RWPE2 (cell line): ENCODE measurements around the gene VPS9D1.
"Not testable (repeated sequence)": the region's sequence is repeated elsewhere in the genome, so short reads cannot be mapped to it uniquely, and the experiment has no call there.

Experiments used
- ATAC-seq: fragments of 200-7000 bp; cut with Tn5 transposase; 3 replicates; pipeline ENCODE4 v1.9.1; 2021; ENCODE audit warnings: low read depth
- DNase-seq: peaks from one replicate; pipeline ENCODE4 v3.0.0-alpha.2; 2020; ENCODE audit warnings: low spot score
- H3K27ac ChIP-seq: fragments of 450-650 bp; 2 replicates; pipeline ENCODE4 v1.5.1; 2017; ENCODE audit warnings: mild to moderate bottlenecking; ENCODE audit not compliant: poor library complexity, severe bottlenecking
- H3K27me3 ChIP-seq: fragments of 250-450 bp; sonication (Bioruptor Pico); 2 replicates; pipeline ENCODE4 v1.5.1; 2021; ENCODE audit warnings: mild to moderate bottlenecking, moderate library complexity; ENCODE audit not compliant: insufficient read depth, poor library complexity, severe bottlenecking
- H3K36me3 ChIP-seq: fragments of 250-450 bp; sonication (Bioruptor Pico); 2 replicates; pipeline ENCODE4 v1.5.1; 2020; ENCODE audit warnings: low read depth, mild to moderate bottlenecking, moderate library complexity
- H3K4me1 ChIP-seq: fragments of 250-450 bp; sonication (Bioruptor Pico); 2 replicates; pipeline ENCODE4 v1.5.1; 2021; ENCODE audit warnings: mild to moderate bottlenecking, moderate library complexity; ENCODE audit not compliant: insufficient read depth, poor library complexity, severe bottlenecking
- H3K4me3 ChIP-seq: fragments of 250-450 bp; sonication (Bioruptor Pico); 2 replicates; pipeline ENCODE4 v1.5.1; 2021; ENCODE audit warnings: mild to moderate bottlenecking, moderate library complexity; ENCODE audit not compliant: severe bottlenecking
- H3K9me3 ChIP-seq: fragments of 250-450 bp; sonication (Bioruptor Pico); 2 replicates; pipeline ENCODE4 v1.5.1; 2021; ENCODE audit warnings: mild to moderate bottlenecking, moderate library complexity; ENCODE audit not compliant: severe bottlenecking
- TF ChIP-seq, protein P1 (sequence below): fragments of 450-650 bp; IDR thresholded peaks from one replicate; pipeline ENCODE4 v1.5.1; 2017; ENCODE audit warnings: mild to moderate bottlenecking, moderate library complexity; ENCODE audit not compliant: poor library complexity, severe bottlenecking

VPS9D1 gene

DNA sequence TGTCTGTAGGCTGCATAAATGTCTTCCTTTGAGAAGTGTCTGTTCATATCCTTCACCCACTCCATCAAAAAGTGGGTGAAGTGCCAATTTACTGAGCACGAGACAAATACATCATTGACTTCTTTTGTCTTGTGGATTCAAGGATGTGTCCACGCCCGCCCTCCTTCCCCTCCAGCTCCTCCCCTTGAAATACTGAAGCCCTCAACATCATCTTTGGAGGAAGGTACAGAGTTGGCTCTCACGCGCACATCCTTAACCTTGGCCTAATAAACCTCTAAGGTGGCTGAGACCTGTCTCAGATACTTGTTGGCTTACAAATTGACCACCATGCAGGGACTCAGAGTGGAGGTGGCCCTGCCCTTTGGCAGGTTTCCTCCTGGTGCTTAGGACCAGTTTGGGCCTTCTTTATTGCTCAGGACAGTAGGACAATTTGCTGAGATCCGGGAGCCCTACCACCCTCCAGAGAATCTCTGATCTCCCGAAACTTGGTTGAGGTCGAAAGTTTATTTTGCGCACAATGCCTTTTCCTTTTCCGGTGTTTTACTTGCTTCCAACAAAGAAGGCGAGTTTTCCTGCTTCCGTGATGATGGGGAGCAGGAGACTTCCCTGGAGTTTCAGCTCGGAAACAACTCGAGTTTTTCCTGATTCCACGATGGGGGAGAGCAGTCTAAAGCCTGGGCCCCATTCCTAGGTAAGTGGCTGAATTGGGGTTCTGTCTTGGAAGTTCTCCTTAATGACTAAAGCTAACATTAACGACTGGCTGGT lies 48.3 kb downstream of the VPS9D1 start:
- Histone ChIP-seq H3K27ac (no peak overlapping the region), H3K27me3 (no peaks in the 10 kb centered on the region), H3K36me3 (no peaks in the 10 kb centered on the region), H3K4me3 (no peak overlapping the region), H3K9me3 (peaks cover 6% of the 10 kb centered on the region), H3K4me1 (peaks cover 4% of the 10 kb centered on the region)
- TF ChIP-seq, protein P1, sequence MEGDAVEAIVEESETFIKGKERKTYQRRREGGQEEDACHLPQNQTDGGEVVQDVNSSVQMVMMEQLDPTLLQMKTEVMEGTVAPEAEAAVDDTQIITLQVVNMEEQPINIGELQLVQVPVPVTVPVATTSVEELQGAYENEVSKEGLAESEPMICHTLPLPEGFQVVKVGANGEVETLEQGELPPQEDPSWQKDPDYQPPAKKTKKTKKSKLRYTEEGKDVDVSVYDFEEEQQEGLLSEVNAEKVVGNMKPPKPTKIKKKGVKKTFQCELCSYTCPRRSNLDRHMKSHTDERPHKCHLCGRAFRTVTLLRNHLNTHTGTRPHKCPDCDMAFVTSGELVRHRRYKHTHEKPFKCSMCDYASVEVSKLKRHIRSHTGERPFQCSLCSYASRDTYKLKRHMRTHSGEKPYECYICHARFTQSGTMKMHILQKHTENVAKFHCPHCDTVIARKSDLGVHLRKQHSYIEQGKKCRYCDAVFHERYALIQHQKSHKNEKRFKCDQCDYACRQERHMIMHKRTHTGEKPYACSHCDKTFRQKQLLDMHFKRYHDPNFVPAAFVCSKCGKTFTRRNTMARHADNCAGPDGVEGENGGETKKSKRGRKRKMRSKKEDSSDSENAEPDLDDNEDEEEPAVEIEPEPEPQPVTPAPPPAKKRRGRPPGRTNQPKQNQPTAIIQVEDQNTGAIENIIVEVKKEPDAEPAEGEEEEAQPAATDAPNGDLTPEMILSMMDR = no peak
- no peak for ATAC-seq
- no peak for DNase-seq

DNA sequence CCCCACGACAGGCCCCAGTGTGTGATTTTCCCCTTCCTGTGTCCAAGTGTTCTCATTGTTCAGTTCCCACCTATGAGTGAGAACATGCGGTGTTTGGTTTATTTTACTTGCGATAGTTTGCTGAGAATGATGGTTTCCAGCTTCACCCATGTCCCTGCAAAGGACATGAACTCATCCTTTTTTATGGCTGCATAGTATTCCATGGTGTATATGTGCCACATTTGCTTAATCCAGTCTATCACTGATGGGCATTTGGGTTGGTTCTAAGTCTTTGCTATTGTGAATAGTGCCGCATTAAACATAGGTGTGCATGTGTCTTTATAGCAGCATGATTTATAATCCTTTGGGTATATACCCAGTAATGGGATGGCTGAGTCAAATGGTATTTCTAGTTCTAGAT lies 49.1 kb downstream of the VPS9D1 start:
- H3K27ac ChIP-seq, DNase-seq, H3K9me3 ChIP-seq, H3K4me1 ChIP-seq, H3K36me3 ChIP-seq, H3K27me3 ChIP-seq, ATAC-seq, H3K4me3 ChIP-seq: not testable (repeated sequence)

DNA sequence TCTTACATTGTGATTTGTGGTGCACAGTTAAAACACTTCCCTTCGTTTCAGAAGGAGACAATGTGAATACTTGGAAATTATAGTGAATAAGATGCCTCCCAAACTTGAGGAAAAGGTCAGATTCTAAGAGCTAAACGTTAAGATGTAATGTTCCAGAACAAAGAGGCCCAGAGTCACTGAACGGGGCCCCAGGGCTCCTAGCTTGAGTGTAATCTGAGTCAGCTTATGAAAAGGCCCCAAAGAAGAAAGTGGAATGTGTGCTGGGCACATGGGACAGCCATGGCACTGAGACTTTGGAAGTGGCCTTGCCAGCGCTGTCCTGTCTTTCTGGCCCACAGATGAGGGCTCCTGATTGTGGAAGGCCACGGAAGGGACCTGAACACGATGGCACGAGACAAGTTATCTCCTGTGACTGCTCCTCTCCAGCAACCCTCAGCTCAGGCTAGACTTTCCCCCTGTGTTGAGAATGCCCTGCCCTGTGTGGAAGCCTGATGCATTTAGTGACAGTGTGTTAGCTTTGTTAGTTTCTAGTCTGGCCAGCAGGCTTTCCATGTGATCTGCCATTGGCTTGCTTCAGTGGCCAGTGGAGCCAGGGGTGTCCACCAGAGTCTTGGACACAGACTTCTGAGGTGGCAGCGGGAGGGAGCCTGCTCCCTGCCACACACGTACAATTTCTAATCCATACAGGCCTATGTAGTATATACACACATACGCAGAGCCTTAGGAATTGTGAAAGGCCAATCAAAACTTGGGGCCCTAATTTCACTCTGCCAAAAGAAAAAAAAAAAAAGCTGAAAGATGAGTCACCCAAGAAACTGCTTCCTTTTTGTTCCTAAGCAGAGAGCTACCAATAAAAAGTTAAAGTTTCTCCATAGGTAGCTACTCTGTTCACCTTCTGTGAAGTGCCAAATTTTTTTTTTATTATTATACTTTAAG lies 49.9 kb downstream of the VPS9D1 start:
- peaks cover 4% of the 10 kb centered on the region for H3K4me1 ChIP-seq
- TF ChIP-seq, protein P1 = no peak
- no peaks in the 10 kb centered on the region for H3K27me3 ChIP-seq
- no peak overlapping the region for H3K4me3 ChIP-seq
- ATAC-seq = peak; percentile 49
- no peaks in the 10 kb centered on the region for H3K9me3 ChIP-seq
- peak overlapping the region; percentile 6 for H3K27ac ChIP-seq
- no peaks in the 10 kb centered on the region for H3K36me3 ChIP-seq
- no peak for DNase-seq

DNA sequence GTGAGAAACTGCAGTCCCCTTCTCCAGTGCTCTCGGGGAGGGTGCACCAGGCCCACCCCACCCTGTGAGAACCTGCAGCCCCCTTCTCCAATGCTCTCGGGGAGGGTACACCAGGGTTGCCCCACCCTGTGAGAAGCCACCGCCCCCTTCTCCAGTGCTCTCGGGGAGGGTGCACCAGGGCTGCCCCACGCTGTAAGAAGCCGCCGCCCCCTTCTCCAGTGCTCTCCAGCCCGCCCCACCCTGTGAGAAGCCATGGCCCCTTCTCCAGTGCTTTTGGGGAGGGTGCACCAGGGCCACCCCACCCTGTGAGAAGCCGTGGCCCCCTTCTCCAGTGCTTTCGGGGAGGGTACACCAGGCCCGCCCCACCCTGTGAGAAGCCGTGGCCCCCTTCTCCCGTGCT lies 50.9 kb downstream of the VPS9D1 start:
- Histone ChIP-seq H3K9me3 (no peaks in the 10 kb centered on the region), H3K27me3 (no peaks in the 10 kb centered on the region), H3K4me3 (no peak overlapping the region), H3K36me3 (0 out of 2 replicates have a peak, but pooled peaks cover 3% of the 10 kb centered on the region), H3K4me1 (peaks cover 4% of the 10 kb centered on the region), H3K27ac (no peak overlapping the region)
- ATAC-seq (no peak), DNase-seq (no peak)
- TF ChIP-seq, protein P1 = no peak

DNA sequence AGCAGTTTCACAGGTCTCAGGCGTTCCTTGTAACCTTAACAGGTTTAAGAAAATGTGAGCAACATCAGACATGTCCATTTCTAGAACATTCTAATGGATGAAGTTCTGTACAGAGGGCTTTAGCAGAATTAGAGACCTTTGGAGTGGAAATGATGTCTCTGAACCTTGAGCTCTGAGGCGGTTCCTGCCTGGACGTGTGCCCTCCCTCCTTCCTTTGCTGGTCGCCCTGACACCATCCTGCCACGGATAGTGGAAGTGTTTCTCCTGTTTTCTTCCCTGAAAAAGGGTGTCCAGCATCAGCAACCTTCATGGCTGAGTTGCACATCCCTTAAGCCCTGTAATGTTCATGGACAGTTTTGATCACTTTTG lies 51.9 kb downstream of the VPS9D1 start:
- Histone ChIP-seq H3K9me3 (no peaks in the 10 kb centered on the region), H3K4me1 (peaks cover 4% of the 10 kb centered on the region), H3K27me3 (no peaks in the 10 kb centered on the region), H3K36me3 (peaks cover 4% of the 10 kb centered on the region; the same call in 1 of the 2 replicates), H3K27ac (no peak overlapping the region), H3K4me3 (no peak overlapping the region)
- DNase-seq (no peak), ATAC-seq (no peak)
- TF ChIP-seq, protein P1 = no peak
